Nephron progenitor cell (in vitro differentiated cells): ENCODE measurements around the gene CLEC16A.
A peak's percentile ranks its signal among the peaks of the same experiment; 100 is the strongest.
"Not testable (repeated sequence)": the region's sequence is repeated elsewhere in the genome, so short reads cannot be mapped to it uniquely, and the experiment has no call there.

Experiments
- DNase-seq: peaks from one replicate; pipeline ENCODE4 v3.0.0; 2021
- H3K27ac Mint-ChIP-seq: 2 replicates; pipeline ENCODE4 v1.8.0; 2021; ENCODE audit warnings: mild to moderate bottlenecking, moderate library complexity, mixed read lengths
- H3K27me3 Mint-ChIP-seq: 2 replicates; pipeline ENCODE4 v1.8.0; 2021; ENCODE audit warnings: mild to moderate bottlenecking, low read depth, mixed read lengths; ENCODE audit not compliant: poor library complexity
- H3K36me3 Mint-ChIP-seq: 2 replicates; pipeline ENCODE4 v1.8.0; 2021; ENCODE audit warnings: low read depth, mixed read lengths
- H3K4me1 Mint-ChIP-seq: 2 replicates; pipeline ENCODE4 v1.8.0; 2021; ENCODE audit warnings: mixed read lengths
- H3K4me3 Mint-ChIP-seq: 2 replicates; pipeline ENCODE4 v1.8.0; 2021; ENCODE audit warnings: mild to moderate bottlenecking, moderate library complexity, mixed read lengths
- H3K9me3 Mint-ChIP-seq: 2 replicates; pipeline ENCODE4 v1.8.0; 2021; ENCODE audit warnings: mild to moderate bottlenecking, moderate library complexity, mixed read lengths
- CTCF ChIP-seq: fragments of 200-600 bp; sonication (generic); IDR thresholded peaks from 2 replicates; pipeline ENCODE4 v1.5.0; 2021; ENCODE audit warnings: antibody characterized with exemption

Gene CLEC16A

DNA sequence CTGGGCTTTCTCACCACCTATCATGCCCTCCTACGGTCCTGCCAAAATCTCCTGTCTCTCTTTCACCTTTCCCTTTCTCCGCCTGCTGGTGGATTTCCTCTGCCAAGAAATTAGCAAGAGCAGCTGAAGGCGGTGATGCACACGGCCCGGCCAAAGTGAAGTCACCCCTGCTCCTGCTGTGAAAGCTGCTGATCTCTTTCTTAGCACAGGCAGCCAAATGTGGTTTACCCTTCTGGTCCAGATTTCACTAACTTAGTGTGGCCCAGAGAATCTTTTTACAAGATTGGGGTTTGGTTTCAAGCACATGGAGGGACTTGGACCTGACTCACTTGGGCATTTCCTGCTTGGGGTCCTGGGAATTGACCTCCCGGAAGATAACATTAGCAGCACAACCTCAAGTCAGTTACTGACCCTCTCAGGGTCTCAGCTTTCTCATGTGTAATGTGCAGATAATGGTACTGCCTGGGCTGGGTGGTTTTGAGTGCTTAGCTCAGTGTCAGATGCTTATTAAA is 155.9 kb downstream of the CLEC16A start:
- Mint-ChIP-seq H3K36me3 (no peaks in the 10 kb centered on the region), H3K4me1 (peaks cover 81% of the 10 kb centered on the region), H3K27me3 (peaks cover 6% of the 10 kb centered on the region), H3K27ac (peak overlapping the region; percentile 98), H3K9me3 (no peaks in the 10 kb centered on the region), H3K4me3 (peak overlapping the region; percentile 11)
- no peak for TF ChIP-seq CTCF
- peak; percentile 30 for DNase-seq

DNA sequence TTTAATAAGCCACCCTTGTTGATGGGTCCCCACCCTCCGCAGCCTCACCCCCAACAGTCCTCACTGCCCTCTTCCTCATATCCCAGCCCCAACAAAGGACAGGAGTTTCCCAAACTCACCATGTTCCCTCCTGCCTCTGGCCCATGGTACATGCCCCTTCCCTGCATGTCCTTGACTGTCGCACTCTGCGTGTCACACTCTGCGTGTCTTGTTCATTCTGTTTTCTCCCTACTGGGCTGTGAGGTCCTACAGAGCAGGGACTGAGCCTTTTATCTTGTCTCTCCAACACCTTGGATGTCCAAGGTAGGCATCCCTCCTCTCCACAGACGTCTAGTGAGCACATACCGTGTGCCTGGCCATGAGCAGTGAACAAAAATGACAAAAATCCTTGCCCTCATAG is 156.9 kb downstream of the CLEC16A start:
- Mint-ChIP-seq H3K4me1 (peaks cover 85% of the 10 kb centered on the region), H3K36me3 (no peaks in the 10 kb centered on the region), H3K9me3 (no peaks in the 10 kb centered on the region), H3K27me3 (peaks cover 6% of the 10 kb centered on the region), H3K27ac (peak overlapping the region; percentile 7), H3K4me3 (no peak overlapping the region)
- no peak for TF ChIP-seq CTCF
- DNase-seq: no peak

GRCh38 chr16:11101695-11102522 is 157.5 kb downstream of the CLEC16A start:
- H3K27me3 Mint-ChIP-seq: peaks cover 6% of the 10 kb centered on the region
- peak overlapping the region; percentile 32 for H3K27ac Mint-ChIP-seq
- H3K9me3 Mint-ChIP-seq: no peaks in the 10 kb centered on the region
- peaks cover 82% of the 10 kb centered on the region for H3K4me1 Mint-ChIP-seq
- no peak for TF ChIP-seq CTCF
- DNase-seq: no peak
- H3K4me3 Mint-ChIP-seq: no peak overlapping the region
- no peaks in the 10 kb centered on the region for H3K36me3 Mint-ChIP-seq

DNA sequence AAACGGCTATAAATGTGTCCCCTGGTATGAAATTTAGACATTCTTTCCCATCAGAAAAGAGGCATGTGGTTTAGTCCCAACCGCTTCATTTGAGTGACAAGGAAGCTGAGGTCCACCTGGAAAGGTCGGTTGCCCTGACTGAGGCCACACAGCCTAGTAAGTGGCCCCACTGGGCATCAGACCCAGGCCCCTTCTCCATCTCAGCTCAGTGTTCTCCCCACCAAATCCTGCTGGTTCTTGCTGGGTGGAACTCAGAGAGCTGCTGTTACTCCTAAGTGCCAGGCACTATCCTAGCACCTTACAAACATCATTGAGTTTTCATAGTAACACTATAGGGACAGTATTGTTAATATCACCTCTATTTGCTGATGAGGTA is 158.1 kb downstream of the CLEC16A start:
- H3K4me3 Mint-ChIP-seq: no peak overlapping the region
- H3K27ac Mint-ChIP-seq: peak overlapping the region; percentile 32
- DNase-seq: no peak
- H3K4me1 Mint-ChIP-seq: peaks cover 82% of the 10 kb centered on the region
- H3K9me3 Mint-ChIP-seq: no peaks in the 10 kb centered on the region
- peaks cover 6% of the 10 kb centered on the region for H3K27me3 Mint-ChIP-seq
- no peaks in the 10 kb centered on the region for H3K36me3 Mint-ChIP-seq
- no peak for TF ChIP-seq CTCF

DNA sequence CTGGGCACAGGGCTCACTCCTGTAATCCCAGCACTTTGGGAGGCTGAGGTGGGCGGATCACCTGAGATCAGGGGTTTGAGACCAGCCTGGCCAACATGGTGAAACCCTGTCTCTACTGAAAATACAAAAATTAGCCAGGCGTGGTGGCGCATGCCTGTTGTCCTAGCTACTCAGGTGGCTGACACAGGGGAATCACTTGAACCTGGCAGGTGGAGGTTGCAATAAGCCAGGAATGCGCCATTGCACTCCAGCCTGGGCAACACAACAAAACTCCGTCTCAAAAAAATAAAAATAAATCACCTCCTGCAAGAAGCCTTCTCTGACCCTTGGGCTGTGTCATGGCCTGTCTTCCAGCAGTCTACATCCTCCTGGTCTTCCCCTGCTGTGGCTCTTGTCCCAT is 158.9 kb downstream of the CLEC16A start:
- not testable (repeated sequence) for H3K4me3 Mint-ChIP-seq, H3K36me3 Mint-ChIP-seq, DNase-seq, H3K27me3 Mint-ChIP-seq, H3K9me3 Mint-ChIP-seq
- peaks cover 79% of the 10 kb centered on the region for H3K4me1 Mint-ChIP-seq
- peak overlapping the region; percentile 94 for H3K27ac Mint-ChIP-seq

GRCh38 chr16:11104168-11105037 is 160.0 kb downstream of the CLEC16A start:
- Mint-ChIP-seq H3K9me3 (no peaks in the 10 kb centered on the region), H3K27ac (peak overlapping the region; percentile 61), H3K4me3 (no peak overlapping the region), H3K27me3 (peaks cover 3% of the 10 kb centered on the region), H3K4me1 (peaks cover 70% of the 10 kb centered on the region), H3K36me3 (no peaks in the 10 kb centered on the region)
- no peak for TF ChIP-seq CTCF
- DNase-seq: no peak
